ES-I3 (cell line): ENCODE data around the gene DTD1.

ENCODE experiments used
- H3K36me3 ChIP-seq: 2 replicates; pipeline ENCODE4 v1.6.1; 2013; ENCODE audit warnings: mild to moderate bottlenecking, low read length, control low read depth, moderate library complexity; ENCODE audit not compliant: insufficient read depth
- H3K4me1 ChIP-seq: 2 replicates; pipeline ENCODE4 v1.6.1; 2013; ENCODE audit warnings: mild to moderate bottlenecking, control low read depth, low read length; ENCODE audit not compliant: insufficient read depth
- H3K9ac ChIP-seq: 2 replicates; pipeline ENCODE4 v1.6.1; 2013; ENCODE audit warnings: low read depth, mild to moderate bottlenecking, low read length, moderate library complexity
- H3K9me3 ChIP-seq: 2 replicates; pipeline ENCODE4 v1.6.1; 2013; ENCODE audit warnings: mild to moderate bottlenecking, low read length, moderate library complexity; ENCODE audit not compliant: control insufficient read depth, insufficient read depth

The DTD1 gene

GRCh38 chr20:18663932-18664331 lies 76.1 kb downstream of the DTD1 start:
- Histone ChIP-seq H3K36me3 (no peaks in the 10 kb centered on the region), H3K4me1 (no peaks in the 10 kb centered on the region), H3K9ac (no peak overlapping the region), H3K9me3 (no peaks in the 10 kb centered on the region)

- H3K9me3 ChIP-seq: no peaks in the 10 kb centered on the region
- 0 out of 2 replicates have a peak, but pooled peaks cover 7% of the 10 kb centered on the region for H3K4me1 ChIP-seq
- H3K9ac ChIP-seq: no peak overlapping the region
- H3K36me3 ChIP-seq: no peaks in the 10 kb centered on the region
Measured at GRCh38 chr20:18665135-18665534, 77.3 kb downstream of the DTD1 start.

- H3K9ac ChIP-seq: no peak overlapping the region
- H3K36me3 ChIP-seq: no peaks in the 10 kb centered on the region
- H3K4me1 ChIP-seq: 0 out of 2 replicates have a peak, but pooled peaks cover 7% of the 10 kb centered on the region
- H3K9me3 ChIP-seq: no peaks in the 10 kb centered on the region
Measured at GRCh38 chr20:18666803-18667415, 79.1 kb downstream of the DTD1 start.

- Histone ChIP-seq H3K36me3 (no peaks in the 10 kb centered on the region), H3K9me3 (no peaks in the 10 kb centered on the region), H3K4me1 (0 out of 2 replicates have a peak, but pooled peaks cover 7% of the 10 kb centered on the region), H3K9ac (no peak overlapping the region)
Measured at GRCh38 chr20:18669241-18670019, 81.6 kb downstream of the DTD1 start.

DNA sequence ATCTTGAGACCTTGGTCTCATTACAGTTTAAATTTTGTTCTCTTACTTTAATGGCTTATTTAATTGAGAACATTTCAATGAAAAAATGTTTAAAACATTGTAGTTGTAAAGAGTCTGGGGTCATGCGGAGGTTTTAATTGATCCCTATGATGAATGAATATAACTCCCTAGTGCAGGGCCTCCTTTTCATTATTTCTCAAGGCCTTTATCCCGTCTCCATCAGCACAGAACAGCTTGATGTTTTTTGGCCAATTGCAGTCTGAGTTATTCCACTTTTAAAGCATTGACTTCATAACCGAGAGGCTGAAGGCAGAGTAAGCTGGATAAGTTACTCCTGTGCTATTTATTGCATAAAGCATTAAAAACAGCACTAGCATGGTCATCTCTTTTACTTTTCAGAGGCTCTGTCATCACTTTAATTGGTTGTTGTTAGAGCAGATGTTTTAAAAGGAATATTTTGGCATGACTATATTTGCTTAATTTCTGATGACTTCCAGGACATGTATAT lies 83.4 kb downstream of the DTD1 start:
- no peak overlapping the region for H3K9ac ChIP-seq
- H3K9me3 ChIP-seq: no peaks in the 10 kb centered on the region
- H3K4me1 ChIP-seq: 0 out of 2 replicates have a peak, but pooled peaks cover 7% of the 10 kb centered on the region
- no peaks in the 10 kb centered on the region for H3K36me3 ChIP-seq

DNA sequence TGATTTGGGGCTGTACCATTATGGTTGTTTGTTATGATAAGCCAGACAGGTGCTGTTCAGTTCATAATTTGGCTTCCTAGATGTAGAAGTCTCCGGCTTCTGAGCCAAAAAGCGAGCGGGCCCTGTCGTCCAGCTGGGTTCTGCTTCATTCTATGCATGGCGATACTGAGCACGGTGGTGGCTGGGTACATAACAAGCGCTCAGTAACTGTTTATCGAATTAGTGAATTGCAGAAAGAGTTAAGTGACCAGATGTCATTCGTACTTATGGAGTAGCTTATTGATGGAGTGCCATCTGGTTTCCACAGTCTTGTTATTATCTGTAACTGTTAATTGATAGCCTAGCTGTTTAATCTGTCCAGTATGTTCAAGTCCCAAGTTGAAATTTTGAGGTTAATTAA lies 85.0 kb downstream of the DTD1 start:
- Histone ChIP-seq H3K36me3 (no peaks in the 10 kb centered on the region), H3K4me1 (0 out of 2 replicates have a peak, but pooled peaks cover 7% of the 10 kb centered on the region), H3K9me3 (no peaks in the 10 kb centered on the region), H3K9ac (no peak overlapping the region)

DNA sequence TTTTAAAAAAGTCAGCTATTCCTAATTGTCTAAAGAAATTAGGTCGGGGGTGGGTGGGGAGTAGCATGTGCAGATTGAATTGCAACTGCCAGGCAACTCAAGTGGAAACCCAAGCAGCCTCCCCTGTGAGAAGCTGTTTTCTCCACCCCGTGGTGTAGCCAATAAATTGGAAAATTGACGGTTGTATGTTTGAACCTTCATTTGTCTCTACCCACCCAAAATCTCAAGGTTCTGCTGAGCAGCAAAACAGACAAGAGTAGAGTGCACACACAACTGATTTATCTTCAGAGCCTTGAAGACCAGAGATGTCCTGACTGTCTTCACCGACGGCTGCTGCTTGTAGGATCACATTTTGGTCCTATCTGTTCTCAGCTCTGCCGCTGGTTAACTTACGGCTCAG lies 88.5 kb downstream of the DTD1 start:
- 0 out of 2 replicates have a peak, but pooled peaks cover 8% of the 10 kb centered on the region for H3K4me1 ChIP-seq
- H3K36me3 ChIP-seq: no peaks in the 10 kb centered on the region
- no peak overlapping the region for H3K9ac ChIP-seq
- H3K9me3 ChIP-seq: no peaks in the 10 kb centered on the region

DNA sequence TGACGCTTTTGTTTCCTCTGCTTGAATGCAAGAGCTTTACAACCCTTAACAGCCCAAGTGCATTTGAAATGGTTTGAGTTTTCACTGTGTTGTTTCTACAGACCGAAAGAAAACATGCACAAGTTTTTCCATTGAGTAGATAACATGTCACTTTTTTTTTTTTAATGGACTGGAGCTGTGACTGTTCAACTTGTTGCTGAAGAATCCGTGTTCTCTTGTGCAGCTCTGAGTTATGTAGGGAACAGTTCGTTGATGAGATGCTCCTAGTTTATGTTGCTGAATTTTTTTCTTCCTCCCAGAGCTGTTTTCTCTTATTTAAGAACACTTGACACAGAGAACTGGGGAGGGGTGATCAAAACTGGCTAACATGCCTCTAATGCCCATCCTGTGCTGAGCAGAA lies 89.3 kb downstream of the DTD1 start:
- Histone ChIP-seq H3K9ac (no peak overlapping the region), H3K9me3 (no peaks in the 10 kb centered on the region), H3K4me1 (0 out of 2 replicates have a peak, but pooled peaks cover 8% of the 10 kb centered on the region), H3K36me3 (no peaks in the 10 kb centered on the region)

DNA sequence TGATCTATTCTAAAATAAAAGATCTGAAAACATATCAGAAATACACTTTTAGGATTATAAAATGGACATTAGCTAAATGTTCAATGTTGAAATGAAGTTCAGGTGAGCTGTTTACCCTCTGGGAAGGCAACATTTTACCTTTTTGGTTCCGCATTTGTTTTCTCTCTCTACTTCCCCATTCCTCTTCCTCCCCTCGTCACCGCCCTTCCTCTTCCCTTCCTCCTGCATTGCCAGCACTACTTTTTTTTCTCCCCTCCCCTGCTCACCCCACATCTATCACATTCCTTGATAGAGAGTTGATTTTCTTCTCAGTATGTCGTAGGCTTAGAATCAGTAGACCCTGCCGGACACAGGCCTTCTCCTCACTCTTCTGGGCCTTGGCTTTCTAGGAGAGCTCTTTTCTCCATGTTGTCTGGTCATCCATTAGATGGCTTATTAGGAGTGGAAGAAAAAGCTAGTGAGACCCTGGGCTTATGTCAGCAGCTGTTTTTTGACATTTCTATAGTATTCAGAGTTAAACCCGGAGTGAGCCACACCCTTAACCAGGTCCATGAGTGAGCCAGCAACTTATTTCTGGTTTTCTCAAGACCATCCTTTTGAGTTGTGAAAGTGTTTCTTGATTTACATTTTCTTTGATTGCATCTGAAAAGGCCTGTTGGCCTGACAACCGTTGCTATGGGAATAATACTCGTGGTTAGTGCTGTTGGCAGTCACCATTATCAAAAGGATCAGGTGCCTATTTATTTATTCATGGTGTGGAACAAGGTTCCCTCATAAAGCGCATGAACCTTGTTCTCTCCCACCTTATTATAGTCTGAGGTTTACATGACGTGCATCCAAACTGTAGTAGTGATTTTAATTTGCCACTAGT lies 90.9 kb downstream of the DTD1 start:
- no peak overlapping the region for H3K9ac ChIP-seq
- H3K36me3 ChIP-seq: no peaks in the 10 kb centered on the region
- H3K4me1 ChIP-seq: peaks cover 16% of the 10 kb centered on the region

GRCh38 chr20:18683839-18684238 lies 96.0 kb downstream of the DTD1 start:
- H3K36me3 ChIP-seq: no peaks in the 10 kb centered on the region
- peaks cover 15% of the 10 kb centered on the region for H3K4me1 ChIP-seq
- H3K9me3 ChIP-seq: no peaks in the 10 kb centered on the region
- no peak overlapping the region for H3K9ac ChIP-seq

More for the DNA sequence above, 90.9 kb downstream of the DTD1 start:
- H3K9me3 ChIP-seq: no peaks in the 10 kb centered on the region

GRCh38 chr20:18684775-18685174 lies 96.9 kb downstream of the DTD1 start:
- H3K36me3 ChIP-seq: no peaks in the 10 kb centered on the region
- H3K4me1 ChIP-seq: peaks cover 15% of the 10 kb centered on the region
- H3K9me3 ChIP-seq: no peaks in the 10 kb centered on the region
- H3K9ac ChIP-seq: no peak overlapping the region

GRCh38 chr20:18685406-18685805 lies 97.6 kb downstream of the DTD1 start:
- H3K9me3 ChIP-seq: no peaks in the 10 kb centered on the region

GRCh38 chr20:18686696-18687095 lies 98.8 kb downstream of the DTD1 start:
- Histone ChIP-seq H3K36me3 (no peaks in the 10 kb centered on the region), H3K9ac (no peak overlapping the region), H3K9me3 (no peaks in the 10 kb centered on the region), H3K4me1 (peaks cover 15% of the 10 kb centered on the region)

More at GRCh38 chr20:18685406-18685805, 97.6 kb downstream of the DTD1 start:
- Histone ChIP-seq H3K4me1 (peaks cover 15% of the 10 kb centered on the region), H3K36me3 (no peaks in the 10 kb centered on the region), H3K9ac (no peak overlapping the region)

- no peaks in the 10 kb centered on the region for H3K36me3 ChIP-seq
- no peak overlapping the region for H3K9ac ChIP-seq
- peaks cover 9% of the 10 kb centered on the region for H3K4me1 ChIP-seq
- H3K9me3 ChIP-seq: no peaks in the 10 kb centered on the region
Measured at GRCh38 chr20:18688676-18689075, 100.8 kb downstream of the DTD1 start.
